Duodenal mucosa (tissue), 2 donors: ENCODE data around the gene CD19.
A peak's percentile ranks its signal among the peaks of the same experiment; 100 is the strongest.

Source experiments
- H3K27ac ChIP-seq: one replicate; pipeline ENCODE4 v1.7.0; 2013; ENCODE audit warnings: low read depth, low read length
- H3K27me3 ChIP-seq, 2 donors: one replicate each; pipeline ENCODE4 v1.7.0; 2013; ENCODE audit warnings: low read length in 2 of 2, control low read depth in 1 of 2; ENCODE audit not compliant: insufficient read depth in 2 of 2, control insufficient read depth in 1 of 2
- H3K36me3 ChIP-seq, 2 donors: one replicate each; pipeline ENCODE4 v1.7.0; 2013; ENCODE audit warnings: low read length in 2 of 2, control low read depth in 1 of 2; ENCODE audit not compliant: insufficient read depth in 2 of 2, control insufficient read depth in 1 of 2
- H3K4me1 ChIP-seq, 2 donors: one replicate each; pipeline ENCODE4 v1.7.0; 2013; ENCODE audit warnings: low read length in 2 of 2, control low read depth in 1 of 2; ENCODE audit not compliant: insufficient read depth in 2 of 2, control insufficient read depth in 1 of 2
- H3K4me3 ChIP-seq, 2 donors: one replicate each; pipeline ENCODE4 v1.7.0; 2013; ENCODE audit warnings: low read length in 2 of 2, low read depth in 1 of 2
- H3K9ac ChIP-seq, 2 donors: one replicate each; pipeline ENCODE4 v1.7.0; 2013; ENCODE audit warnings: low read length in 2 of 2, low read depth in 1 of 2
- H3K9me3 ChIP-seq, 2 donors: one replicate each; pipeline ENCODE4 v1.7.0; 2013; ENCODE audit warnings: low read length in 2 of 2, control low read depth in 1 of 2; ENCODE audit not compliant: control insufficient read depth in 1 of 2

Gene CD19

DNA sequence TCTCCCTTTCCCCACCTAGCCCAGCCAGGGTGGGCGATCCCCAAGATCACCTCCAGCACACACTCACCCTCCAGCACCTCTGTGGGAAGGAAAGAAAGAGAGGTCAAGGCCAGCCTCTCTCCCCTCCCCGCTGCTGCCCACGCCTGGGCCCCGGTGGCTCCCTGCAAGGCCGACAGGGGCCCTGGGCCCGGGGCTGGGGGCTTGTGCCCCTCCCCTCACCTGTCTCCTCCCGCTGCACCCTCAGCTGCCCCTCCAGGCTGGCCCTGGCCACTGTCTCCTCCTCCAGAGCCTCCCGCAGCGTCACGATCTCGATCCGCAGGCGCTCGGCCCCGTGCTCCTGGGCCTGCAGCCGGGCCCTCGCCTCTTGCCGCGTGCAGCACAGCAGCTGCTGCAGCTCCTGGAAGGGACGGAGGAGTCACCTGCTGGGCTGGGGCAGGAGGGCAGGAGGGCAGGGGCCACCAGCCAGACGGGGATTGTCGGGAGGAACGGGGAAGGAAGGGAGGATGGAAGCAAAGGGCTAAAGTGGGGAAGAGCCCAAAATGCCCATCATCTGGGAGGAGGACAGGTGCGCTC is 25.9 kb upstream of the CD19 start:
- Histone ChIP-seq H3K9me3 (no peaks in the 10 kb centered on the region), H3K27me3 (no peaks in the 10 kb centered on the region), H3K36me3 (peaks cover 3 to 39% of the 10 kb centered on the region in 2 donors), H3K4me1 (peaks cover 4 to 5% of the 10 kb centered on the region in 2 donors), H3K9ac (no peak overlapping the region), H3K4me3 (no peak overlapping the region), H3K27ac (no peak overlapping the region)

DNA sequence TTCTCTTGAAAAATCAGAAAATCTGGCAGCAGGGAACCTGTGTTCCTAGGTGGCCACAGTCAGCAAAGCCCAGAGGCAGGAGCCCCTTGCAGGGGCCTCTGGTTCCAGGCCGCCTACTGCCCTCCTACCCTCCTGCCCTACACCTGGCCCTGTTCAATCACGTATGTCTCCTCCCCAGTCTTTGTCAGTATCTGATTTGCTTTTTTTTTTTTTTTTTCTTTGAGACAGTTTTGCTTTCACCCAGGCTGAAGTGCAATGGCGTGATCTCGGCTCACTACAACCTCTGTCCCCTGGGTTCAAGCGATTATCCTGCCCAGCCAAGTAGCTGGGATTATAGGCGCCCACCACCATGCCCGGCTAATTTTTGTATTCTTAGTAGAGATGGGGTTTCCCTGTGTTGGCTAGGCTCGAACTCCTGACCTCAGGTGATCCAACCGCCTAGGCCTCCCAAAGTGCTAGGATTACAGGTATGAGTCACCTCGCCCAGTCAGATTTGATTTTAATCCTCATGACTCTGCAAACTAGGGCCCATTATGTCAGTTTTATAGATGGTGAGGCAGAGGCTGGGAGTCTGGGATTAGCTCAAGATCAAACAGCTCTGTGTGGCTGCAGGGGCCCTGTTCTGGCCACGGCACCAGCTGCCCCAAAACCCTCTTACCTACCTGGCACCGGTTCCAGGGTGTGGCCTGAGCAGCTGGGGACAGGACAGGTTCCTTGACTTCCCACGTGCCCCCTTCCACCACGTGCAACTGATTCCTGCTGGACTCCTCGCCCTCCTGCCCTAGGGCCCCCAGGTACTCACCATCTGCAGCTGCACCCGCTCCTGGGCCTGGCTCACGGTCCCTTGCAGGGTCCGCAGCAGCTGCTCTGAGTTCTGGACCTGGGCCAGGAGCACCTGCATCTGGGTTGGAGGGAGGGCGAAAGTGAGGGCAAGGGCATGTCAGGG is 21.4 kb upstream of the CD19 start:
- Histone ChIP-seq H3K4me3 (no peak overlapping the region), H3K9me3 (no peaks in the 10 kb centered on the region), H3K4me1 (peaks cover 7 to 8% of the 10 kb centered on the region in 2 donors), H3K27ac (no peak overlapping the region), H3K9ac (no peak overlapping the region), H3K36me3 (peaks cover 6 to 46% of the 10 kb centered on the region in 2 donors), H3K27me3 (no peaks in the 10 kb centered on the region)

DNA sequence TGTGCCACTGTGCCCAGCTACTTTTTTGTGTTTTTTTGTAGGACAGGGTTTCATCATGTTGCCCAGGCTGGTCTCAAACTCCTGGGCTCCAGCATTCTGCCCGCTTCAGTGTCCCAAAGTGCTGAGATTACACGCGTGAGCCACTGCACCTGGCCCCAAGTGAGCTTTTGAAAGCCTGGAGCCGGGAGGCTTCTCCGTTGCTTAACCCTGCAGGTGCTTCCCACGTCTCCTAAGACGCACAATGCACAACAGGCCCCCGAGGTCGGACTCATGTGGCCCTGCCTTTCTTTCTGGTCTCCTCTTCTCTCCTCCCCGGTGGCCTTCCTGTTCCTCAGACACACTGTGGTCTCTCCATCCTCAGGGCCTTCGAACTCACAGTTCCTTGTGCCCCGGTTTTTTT is 19.2 kb upstream of the CD19 start:
- Histone ChIP-seq H3K9ac (no peak overlapping the region), H3K9me3 (no peaks in the 10 kb centered on the region), H3K27me3 (no peaks in the 10 kb centered on the region), H3K4me1 (peaks cover 7 to 8% of the 10 kb centered on the region in 2 donors), H3K27ac (no peak overlapping the region), H3K36me3 (peaks cover 10 to 52% of the 10 kb centered on the region in 2 donors), H3K4me3 (no peak overlapping the region)

DNA sequence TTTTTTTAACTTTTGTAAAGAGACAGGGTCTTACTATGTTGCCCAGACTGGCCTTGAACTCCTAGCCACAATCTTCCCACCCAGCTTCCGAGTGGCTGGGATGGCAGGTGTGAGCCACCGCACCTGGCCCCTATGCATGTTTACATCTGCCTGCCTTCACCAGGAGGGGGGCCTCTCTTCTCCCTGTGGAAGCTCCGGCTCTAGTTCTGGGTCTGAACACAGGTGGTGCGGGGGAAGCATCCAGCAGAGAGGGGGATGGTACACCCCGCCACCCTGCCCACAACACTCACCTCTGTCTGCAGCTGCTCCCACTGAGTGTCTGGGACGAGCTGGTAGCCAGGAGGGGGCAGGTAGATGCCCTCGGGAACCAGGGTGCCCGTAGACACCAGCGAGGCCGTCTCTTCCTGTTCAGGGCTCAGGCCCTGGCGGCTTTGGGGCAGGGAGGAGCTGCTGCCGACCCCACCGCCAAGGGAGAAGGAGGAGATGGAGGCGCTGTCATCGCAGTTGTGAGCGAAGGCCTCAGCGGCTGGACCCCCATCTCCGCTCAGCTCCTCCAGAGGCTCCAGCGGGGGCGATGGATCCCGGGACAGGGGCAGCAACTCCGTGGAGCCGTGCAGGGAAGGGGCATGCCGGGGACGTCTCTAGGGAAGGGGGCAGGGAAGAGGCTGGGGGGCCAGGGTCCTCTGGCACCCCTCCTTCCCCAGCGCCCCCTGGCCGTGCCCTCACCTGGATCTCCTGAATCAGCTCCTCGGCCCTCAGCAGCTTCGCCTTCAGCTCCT is 17.6 kb upstream of the CD19 start:
- Histone ChIP-seq H3K4me1 (peaks cover 7 to 8% of the 10 kb centered on the region in 2 donors), H3K27me3 (no peaks in the 10 kb centered on the region), H3K4me3 (no peak overlapping the region), H3K9ac (no peak overlapping the region), H3K27ac (no peak overlapping the region), H3K9me3 (no peaks in the 10 kb centered on the region), H3K36me3 (peaks cover 7 to 49% of the 10 kb centered on the region in 2 donors)

DNA sequence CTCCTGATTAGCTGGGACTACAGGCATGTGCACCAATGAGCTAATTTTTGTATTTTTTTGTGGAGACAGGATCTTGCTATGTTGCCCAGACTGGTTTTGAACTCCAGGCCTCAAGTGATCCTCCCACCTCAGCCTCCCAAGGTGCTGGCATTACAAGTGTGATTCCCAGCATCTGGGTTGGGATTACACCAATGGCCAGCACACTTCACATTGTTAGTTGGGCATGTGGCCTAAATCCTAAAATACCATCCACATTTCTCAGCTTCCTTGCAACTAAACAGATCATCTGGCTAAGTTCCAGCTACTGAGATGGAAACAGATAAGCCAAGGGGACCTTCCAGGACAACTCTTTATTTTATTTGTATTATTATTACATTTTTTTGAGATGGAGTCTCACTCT is 16.6 kb upstream of the CD19 start:
- Histone ChIP-seq H3K36me3 (peaks cover 13 to 57% of the 10 kb centered on the region in 2 donors), H3K9ac (no peak overlapping the region), H3K4me3 (no peak overlapping the region), H3K4me1 (peaks cover 7 to 8% of the 10 kb centered on the region in 2 donors), H3K27ac (no peak overlapping the region), H3K27me3 (no peaks in the 10 kb centered on the region), H3K9me3 (no peaks in the 10 kb centered on the region)

DNA sequence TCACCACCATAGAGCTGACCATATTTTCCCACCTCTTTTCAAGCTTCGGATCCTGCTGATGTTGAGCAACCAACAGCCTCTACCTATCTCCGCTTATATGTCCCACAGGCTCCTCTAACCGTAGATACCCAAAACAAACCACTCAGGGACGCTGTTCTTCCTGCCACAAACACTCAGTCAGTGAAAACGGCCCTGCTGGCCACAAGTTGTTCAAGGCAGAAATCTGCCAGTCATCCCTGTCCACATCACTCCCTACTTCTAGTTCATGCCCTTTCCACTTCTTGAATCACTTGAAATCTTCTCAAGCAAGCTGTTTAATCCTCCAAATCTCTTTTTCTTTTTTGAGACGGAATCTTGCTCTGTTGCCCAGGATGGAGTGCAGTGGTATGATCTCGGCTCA is 14.7 kb upstream of the CD19 start:
- Histone ChIP-seq H3K27me3 (no peaks in the 10 kb centered on the region), H3K36me3 (peaks cover 17 to 53% of the 10 kb centered on the region in 2 donors), H3K4me1 (no peaks in the 10 kb centered on the region), H3K27ac (no peak overlapping the region), H3K4me3 (no peak overlapping the region), H3K9me3 (no peaks in the 10 kb centered on the region), H3K9ac (no peak overlapping the region)

DNA sequence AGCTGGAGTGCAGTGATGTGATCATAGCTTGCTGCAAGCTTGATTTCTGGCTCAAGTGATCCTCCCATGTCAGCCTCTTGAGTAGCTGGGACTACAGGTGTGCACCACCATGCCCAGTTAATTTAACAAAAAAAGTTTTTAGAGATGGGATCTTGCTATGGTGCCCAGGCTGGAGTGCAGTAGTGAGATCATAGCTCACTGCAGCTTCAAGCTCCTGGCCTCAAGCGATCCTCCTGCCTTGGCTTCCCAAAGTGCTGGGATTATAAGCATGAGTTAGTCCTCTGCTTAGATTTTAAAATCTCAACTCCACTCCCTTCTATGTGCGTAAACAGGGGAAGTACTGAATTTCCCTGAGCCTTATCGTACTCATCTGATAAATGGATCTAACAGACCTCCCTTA is 13.1 kb upstream of the CD19 start:
- Histone ChIP-seq H3K27ac (no peak overlapping the region), H3K36me3 (peaks cover 14 to 44% of the 10 kb centered on the region in 2 donors), H3K27me3 (no peaks in the 10 kb centered on the region), H3K4me3 (no peak overlapping the region), H3K9me3 (no peaks in the 10 kb centered on the region), H3K4me1 (peaks cover 9 to 11% of the 10 kb centered on the region in 2 donors), H3K9ac (no peak overlapping the region)

DNA sequence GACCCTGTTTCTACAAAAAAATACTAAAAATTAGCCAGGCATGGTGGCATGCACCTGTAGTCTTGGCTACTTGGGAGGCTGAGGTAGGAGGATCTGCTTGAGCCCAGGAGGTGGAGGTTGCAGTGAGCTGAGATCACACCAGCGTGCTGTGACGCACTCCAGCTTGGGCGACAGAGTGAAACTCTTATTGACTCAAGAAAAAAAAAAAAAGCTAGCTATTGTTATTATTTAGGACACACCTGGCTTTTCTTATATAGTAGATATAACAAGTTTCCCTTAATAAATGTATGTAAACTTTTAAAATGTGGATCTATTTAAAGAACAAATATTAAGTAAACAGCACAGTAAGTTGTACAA is 8.6 kb upstream of the CD19 start:
- Histone ChIP-seq H3K27ac (peak overlapping the region; percentile 53), H3K9ac (peak overlapping the region; percentile 57 to 74), H3K4me1 (peaks cover 15 to 16% of the 10 kb centered on the region in 2 donors), H3K36me3 (peaks cover 10 to 13% of the 10 kb centered on the region in 2 donors), H3K9me3 (no peaks in the 10 kb centered on the region), H3K27me3 (no peaks in the 10 kb centered on the region), H3K4me3 (peak overlapping the region in 1 of 2 donors; percentile 76)

DNA sequence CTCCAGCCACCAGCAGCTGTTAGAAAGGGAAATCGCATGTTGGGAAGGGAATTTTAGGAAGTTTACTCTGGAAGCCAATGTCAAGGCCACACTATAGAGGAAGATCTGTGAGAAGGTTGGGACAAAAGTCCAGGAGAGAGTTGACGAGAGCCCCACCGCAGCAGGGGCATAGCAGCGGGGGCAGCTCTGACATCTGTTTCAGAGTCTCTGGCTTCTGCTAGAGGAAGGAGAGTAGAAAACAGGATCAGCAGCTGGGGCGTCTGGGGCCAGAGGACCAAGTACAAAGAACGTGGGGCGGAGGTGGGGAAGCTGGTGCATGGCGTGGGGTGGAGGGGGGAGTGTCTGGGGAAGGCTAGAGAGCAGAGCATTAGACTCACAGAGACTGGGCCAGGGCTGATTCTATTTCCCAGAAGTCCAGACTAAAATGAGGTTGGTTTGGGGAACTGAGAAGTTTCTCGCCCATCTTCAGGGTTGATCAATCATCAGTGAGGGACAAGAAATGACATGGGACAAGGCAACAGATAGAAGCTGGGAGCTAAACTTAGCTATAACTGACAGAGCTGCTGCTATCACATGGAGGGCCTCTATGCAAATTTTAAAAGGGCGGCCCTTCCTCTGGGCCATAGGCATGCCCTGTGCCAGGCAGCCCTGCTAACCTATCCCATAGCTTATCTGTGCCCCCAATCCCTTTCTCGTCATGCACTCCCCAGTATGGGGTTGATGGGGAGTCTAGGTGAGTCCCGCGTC is 7.9 kb upstream of the CD19 start:
- Histone ChIP-seq H3K9ac (peak overlapping the region; percentile 74 to 79), H3K4me3 (peak overlapping the region; percentile 76 to 87), H3K27me3 (no peaks in the 10 kb centered on the region), H3K9me3 (no peaks in the 10 kb centered on the region), H3K27ac (peak overlapping the region; percentile 68), H3K4me1 (peaks cover 15 to 16% of the 10 kb centered on the region in 2 donors), H3K36me3 (peaks cover 10 to 11% of the 10 kb centered on the region in 2 donors)
